Type B pancreatic cell (in vitro differentiated cells): Measurements from ENCODE around the gene GPRIN3. TPM values are rescaled to one million over a fixed set of nuclear protein-coding genes. Genes with fewer than 3 reads are reported as not detected.
"Not testable (repeated sequence)": the region's sequence is repeated elsewhere in the genome, so short reads cannot be mapped to it uniquely, and the experiment has no call there.

ENCODE experiments used
- DNase-seq: peaks from one replicate; pipeline ENCODE4 v3.0.0; 2021; ENCODE audit warnings: mixed read lengths; ENCODE audit not compliant: unreplicated experiment; ENCODE audit errors: extremely low spot score
- H3K27ac Mint-ChIP-seq: 2 replicates; pipeline ENCODE4 v1.8.0; 2021; ENCODE audit warnings: mild to moderate bottlenecking, mixed read lengths
- H3K27me3 Mint-ChIP-seq: 2 replicates; pipeline ENCODE4 v1.8.0; 2021; ENCODE audit warnings: mixed read lengths
- H3K36me3 Mint-ChIP-seq: 2 replicates; pipeline ENCODE4 v1.8.0; 2021; ENCODE audit warnings: mixed read lengths
- H3K4me1 Mint-ChIP-seq: one replicate; pipeline ENCODE4 v1.8.0; 2021; ENCODE audit warnings: mixed read lengths; ENCODE audit not compliant: unreplicated experiment
- H3K4me3 Mint-ChIP-seq: 2 replicates; pipeline ENCODE4 v1.8.0; 2021; ENCODE audit warnings: mild to moderate bottlenecking, mixed read lengths
- H3K9me3 Mint-ChIP-seq: 2 replicates; pipeline ENCODE4 v1.8.0; 2021; ENCODE audit warnings: mixed read lengths
- total RNA-seq: library from RNA; stranded (reverse); gene quantifications from 2 replicates; pipeline ENCODE4 v1.2.1, GENCODE V29; 2021; ENCODE audit warnings: low replicate concordance
- TF ChIP-seq, protein P1 (sequence below): fragments of 200-600 bp; sonication (generic); conservative IDR thresholded peaks from 2 replicates; pipeline ENCODE4 v1.5.0; 2021; ENCODE audit warnings: antibody characterized with exemption, mild to moderate bottlenecking

The GPRIN3 gene
- total RNA-seq, 1 donor from 2014 or later, result 4.5 TPM

DNA sequence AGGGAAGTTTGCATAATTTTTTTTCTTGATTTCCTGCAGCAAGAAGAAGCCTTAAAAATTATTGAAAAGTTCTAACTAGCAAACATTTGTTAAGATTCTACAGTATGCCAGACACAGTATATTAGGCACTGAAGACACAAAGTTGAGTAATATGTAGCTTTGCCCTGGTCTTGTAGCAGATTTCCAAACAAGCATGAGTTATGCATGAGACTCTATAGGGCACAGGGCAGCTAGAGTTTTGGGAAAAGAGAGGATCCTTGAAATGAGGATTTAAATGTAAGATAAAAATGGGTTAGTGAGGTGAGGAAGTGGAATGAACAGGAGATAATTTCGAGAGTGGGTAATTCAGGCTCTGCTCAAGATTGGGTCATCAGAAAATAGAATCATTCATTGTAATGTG is 8.6 kb upstream of the GPRIN3 start:
- no peaks in the 10 kb centered on the region for H3K9me3 Mint-ChIP-seq
- peaks cover 9% of the 10 kb centered on the region for H3K4me1 Mint-ChIP-seq
- TF ChIP-seq, protein P1, sequence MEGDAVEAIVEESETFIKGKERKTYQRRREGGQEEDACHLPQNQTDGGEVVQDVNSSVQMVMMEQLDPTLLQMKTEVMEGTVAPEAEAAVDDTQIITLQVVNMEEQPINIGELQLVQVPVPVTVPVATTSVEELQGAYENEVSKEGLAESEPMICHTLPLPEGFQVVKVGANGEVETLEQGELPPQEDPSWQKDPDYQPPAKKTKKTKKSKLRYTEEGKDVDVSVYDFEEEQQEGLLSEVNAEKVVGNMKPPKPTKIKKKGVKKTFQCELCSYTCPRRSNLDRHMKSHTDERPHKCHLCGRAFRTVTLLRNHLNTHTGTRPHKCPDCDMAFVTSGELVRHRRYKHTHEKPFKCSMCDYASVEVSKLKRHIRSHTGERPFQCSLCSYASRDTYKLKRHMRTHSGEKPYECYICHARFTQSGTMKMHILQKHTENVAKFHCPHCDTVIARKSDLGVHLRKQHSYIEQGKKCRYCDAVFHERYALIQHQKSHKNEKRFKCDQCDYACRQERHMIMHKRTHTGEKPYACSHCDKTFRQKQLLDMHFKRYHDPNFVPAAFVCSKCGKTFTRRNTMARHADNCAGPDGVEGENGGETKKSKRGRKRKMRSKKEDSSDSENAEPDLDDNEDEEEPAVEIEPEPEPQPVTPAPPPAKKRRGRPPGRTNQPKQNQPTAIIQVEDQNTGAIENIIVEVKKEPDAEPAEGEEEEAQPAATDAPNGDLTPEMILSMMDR, result no peak
- H3K27ac Mint-ChIP-seq, result no peak overlapping the region
- no peak for DNase-seq
- H3K27me3 Mint-ChIP-seq, result peaks cover 4% of the 10 kb centered on the region
- no peak overlapping the region for H3K4me3 Mint-ChIP-seq
- H3K36me3 Mint-ChIP-seq, result no peaks in the 10 kb centered on the region

DNA sequence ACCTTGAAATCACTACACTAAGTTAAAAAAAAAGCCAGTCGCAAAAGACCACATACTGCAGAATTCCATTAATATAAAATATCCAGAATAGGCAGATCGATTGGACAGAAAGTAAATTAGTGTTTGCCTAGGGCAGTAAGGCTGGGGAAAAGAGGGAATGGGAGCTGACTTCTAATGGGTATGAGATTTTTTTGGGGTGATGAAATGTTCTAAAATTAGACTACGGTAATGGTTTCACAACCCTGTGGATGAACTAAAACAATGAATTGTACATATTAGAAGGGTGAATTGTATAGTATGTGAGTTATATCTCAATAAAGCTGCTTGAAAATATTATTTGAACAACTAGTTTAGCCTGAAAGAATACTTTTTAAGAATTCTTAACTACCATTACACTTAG is 6.7 kb upstream of the GPRIN3 start:
- TF ChIP-seq, protein P1, result no peak
- Mint-ChIP-seq H3K36me3 (no peaks in the 10 kb centered on the region), H3K27me3 (peaks cover 11% of the 10 kb centered on the region), H3K9me3 (no peaks in the 10 kb centered on the region), H3K27ac (no peak overlapping the region), H3K4me3 (no peak overlapping the region), H3K4me1 (peaks cover 9% of the 10 kb centered on the region)
- DNase-seq, result no peak

DNA sequence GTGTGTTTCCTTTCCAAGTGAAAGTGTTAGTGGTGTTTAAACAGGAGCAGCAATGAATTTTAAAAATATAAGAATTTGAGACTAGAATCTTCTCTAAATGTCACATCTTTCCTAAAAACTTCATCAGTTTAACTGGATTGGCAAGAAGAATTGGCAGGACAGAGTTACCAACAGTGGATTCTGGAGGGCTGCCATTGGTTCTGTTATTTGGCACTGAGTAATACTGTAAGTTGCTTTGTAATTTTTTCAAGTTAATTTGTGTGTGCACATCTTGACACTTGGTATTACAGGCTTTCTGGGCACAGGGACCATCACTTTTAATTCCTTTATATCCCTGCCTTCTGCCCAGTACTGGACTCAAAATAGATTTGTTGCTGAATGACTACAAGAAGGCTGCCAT is 4.5 kb upstream of the GPRIN3 start:
- H3K9me3 Mint-ChIP-seq, result no peaks in the 10 kb centered on the region
- no peak for DNase-seq
- H3K27me3 Mint-ChIP-seq, result peaks cover 15% of the 10 kb centered on the region
- peaks cover 9% of the 10 kb centered on the region for H3K4me1 Mint-ChIP-seq
- H3K36me3 Mint-ChIP-seq, result no peaks in the 10 kb centered on the region
- H3K27ac Mint-ChIP-seq, result no peak overlapping the region
- TF ChIP-seq, protein P1, result no peak
- no peak overlapping the region for H3K4me3 Mint-ChIP-seq

DNA sequence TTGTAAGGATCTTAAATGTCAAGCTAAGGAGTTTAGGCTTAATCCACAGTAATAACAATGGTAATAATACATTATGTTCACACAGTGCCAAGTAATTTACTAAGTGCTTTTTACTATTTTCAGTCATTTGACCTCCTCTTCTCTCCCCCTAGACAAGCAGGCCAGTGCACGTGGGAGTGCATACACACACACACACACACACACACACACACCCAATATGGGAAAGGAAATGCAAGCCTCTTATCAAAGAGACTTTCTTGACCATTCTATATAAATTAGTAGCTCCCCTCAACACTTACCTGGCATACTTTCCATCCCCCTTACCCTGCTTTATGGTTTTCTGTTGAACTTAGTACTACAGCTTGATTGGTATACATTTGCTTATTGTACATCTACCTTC is 3.8 kb upstream of the GPRIN3 start:
- Mint-ChIP-seq H3K9me3 (no peaks in the 10 kb centered on the region), H3K4me3 (no peak overlapping the region), H3K27ac (no peak overlapping the region), H3K27me3 (peaks cover 21% of the 10 kb centered on the region), H3K4me1 (peaks cover 4% of the 10 kb centered on the region), H3K36me3 (no peaks in the 10 kb centered on the region)
- TF ChIP-seq, protein P1, result no peak
- no peak for DNase-seq

DNA sequence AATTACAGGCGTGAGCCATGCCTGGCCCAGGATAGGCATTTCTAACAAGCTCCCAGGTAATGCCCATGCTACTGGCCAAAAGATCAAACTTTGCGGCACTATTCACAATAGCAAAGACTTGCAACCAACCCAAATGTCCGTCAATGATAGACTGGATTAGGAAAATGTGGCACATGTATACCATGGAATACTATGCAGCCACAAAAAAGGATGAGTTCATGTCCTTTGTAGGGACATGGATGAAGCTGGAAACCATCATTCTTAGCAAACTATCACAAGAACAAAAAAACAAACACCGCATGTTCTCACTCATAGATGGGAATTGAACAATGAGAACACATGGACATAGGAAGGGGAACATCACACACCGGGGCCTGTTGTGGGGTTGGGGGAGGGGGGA is 1.6 kb upstream of the GPRIN3 start:
- H3K27ac Mint-ChIP-seq, DNase-seq, H3K9me3 Mint-ChIP-seq, H3K4me1 Mint-ChIP-seq, H3K36me3 Mint-ChIP-seq, H3K4me3 Mint-ChIP-seq: not testable (repeated sequence)
- H3K27me3 Mint-ChIP-seq, result peaks cover 29% of the 10 kb centered on the region

DNA sequence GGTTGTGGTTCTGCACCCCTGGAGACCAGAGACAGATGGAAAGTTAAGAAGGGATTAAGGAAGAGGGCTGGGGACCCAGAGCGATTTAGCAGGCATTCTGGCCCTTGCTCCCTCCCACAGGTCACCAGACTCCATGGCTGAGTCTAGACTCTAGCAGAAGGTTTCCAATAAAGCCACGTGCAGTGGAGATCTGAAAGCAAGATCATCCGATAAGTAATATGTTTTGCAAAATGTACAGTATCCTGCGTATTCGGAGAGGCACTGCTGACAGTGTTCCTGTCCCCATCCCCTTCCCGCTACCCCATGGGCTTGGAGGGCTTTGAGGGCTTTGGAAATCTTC is 531 bp upstream of the GPRIN3 start:
- H3K4me3 Mint-ChIP-seq, result peak overlapping the region; percentile 80
- no peaks in the 10 kb centered on the region for H3K9me3 Mint-ChIP-seq
- TF ChIP-seq, protein P1, result no peak
- H3K27ac Mint-ChIP-seq, result no peak overlapping the region
- peaks cover 31% of the 10 kb centered on the region for H3K27me3 Mint-ChIP-seq
- DNase-seq, result no peak
- peaks cover 7% of the 10 kb centered on the region for H3K4me1 Mint-ChIP-seq
- no peaks in the 10 kb centered on the region for H3K36me3 Mint-ChIP-seq
